IMR-90 (cell line): ENCODE results near the gene RDH13. TPM values are rescaled to one million over a fixed set of nuclear protein-coding genes. Genes with fewer than 3 reads are reported as not detected.
"Not testable (repeated sequence)": the region's sequence is repeated elsewhere in the genome, so short reads cannot be mapped to it uniquely, and the experiment has no call there.

Source experiments
- ATAC-seq: fragments of 200-7000 bp; cut with Tn5 transposase; 2 replicates; pipeline ENCODE4 v1.9.1; 2020; ENCODE audit warnings: low read depth, mild to moderate bottlenecking, moderate library complexity
- BruUV-seq: library from RNA; stranded (reverse); fragments of 400-500 nt; replicated peaks from 2 replicates; lab custom pipeline; 2021; lab: Mats Ljungman, UMichigan
- CTCF ChIA-PET: fragments of 300-600 bp; formaldehyde crosslinking; extraction: SDS; loops from one replicate; lab custom pipeline; 2021; ENCODE audit warnings: antibody characterized with exemption; lab: Yijun Ruan, JAX
- POLR2A ChIA-PET: fragments of 300-600 bp; sonication (Branson Sonifier 250); formaldehyde crosslinking; loops from one replicate; lab custom pipeline; 2022; ENCODE audit warnings: antibody characterized with exemption; ENCODE audit not compliant: unreplicated experiment; lab: Charles Lee
- DNase-seq: peaks from one replicate; pipeline ENCODE4 v3.0.0; 2013
- H2AFZ ChIP-seq: replicated peaks from 2 replicates; pipeline ENCODE3; 2013; ENCODE audit warnings: low read length, mild to moderate bottlenecking; ENCODE audit not compliant: poor library complexity
- H2AK5ac ChIP-seq: 2 replicates; pipeline ENCODE4 v1.6.1; 2013; ENCODE audit warnings: low read depth, low read length, inconsistent platforms
- H2AK9ac ChIP-seq: replicated peaks from 2 replicates; pipeline ENCODE3; 2013; ENCODE audit warnings: mild to moderate bottlenecking, low read depth, low read length, moderate library complexity; ENCODE audit not compliant: poor library complexity
- H2BK120ac ChIP-seq: 2 replicates; pipeline ENCODE4 v1.6.1; 2013; ENCODE audit warnings: low read depth, low read length, inconsistent platforms
- H2BK15ac ChIP-seq: 3 replicates; pipeline ENCODE4 v1.6.1; 2013; ENCODE audit warnings: low read depth, low read length, inconsistent platforms
- H2BK20ac ChIP-seq: 2 replicates; pipeline ENCODE4 v1.6.1; 2013; ENCODE audit warnings: low read depth, mild to moderate bottlenecking, inconsistent platforms, low read length, moderate library complexity
- H2BK5ac ChIP-seq: 2 replicates; pipeline ENCODE4 v1.6.1; 2013; ENCODE audit warnings: mild to moderate bottlenecking, low read depth, low read length, inconsistent platforms; ENCODE audit not compliant: poor library complexity, severe bottlenecking
- H3K14ac ChIP-seq: replicated peaks from 2 replicates; pipeline ENCODE4 v1.6.1; 2013; ENCODE audit warnings: low read depth, low read length, inconsistent platforms
- H3K18ac ChIP-seq: 2 replicates; pipeline ENCODE4 v1.6.1; 2013; ENCODE audit warnings: low read depth, low read length, control low read depth
- H3K23ac ChIP-seq: 2 replicates; pipeline ENCODE4 v1.6.1; 2013; ENCODE audit warnings: low read depth, low read length, inconsistent platforms
- H3K27ac ChIP-seq: 2 replicates; pipeline ENCODE4 v1.5.1; 2013; ENCODE audit warnings: mild to moderate bottlenecking, control low read depth, low read length; ENCODE audit not compliant: insufficient read depth
- H3K27me3 ChIP-seq: 2 replicates; pipeline ENCODE4 v1.6.1; 2013; ENCODE audit warnings: low read length; ENCODE audit not compliant: control insufficient read depth, insufficient read depth
- H3K36me3 ChIP-seq: 2 replicates; pipeline ENCODE4 v1.6.1; 2013; ENCODE audit warnings: low read length, mixed read lengths; ENCODE audit not compliant: control insufficient read depth, insufficient read depth
- H3K4ac ChIP-seq: 2 replicates; pipeline ENCODE4 v1.6.1; 2013; ENCODE audit warnings: low read depth, low read length, inconsistent platforms
- H3K4me1 ChIP-seq: 2 replicates; pipeline ENCODE4 v1.6.1; 2013; ENCODE audit warnings: low read length, mixed read lengths; ENCODE audit not compliant: control insufficient read depth, insufficient read depth
- H3K4me2 ChIP-seq: 2 replicates; pipeline ENCODE4 v1.6.1; 2013; ENCODE audit warnings: low read depth, mild to moderate bottlenecking, control low read depth, low read length, moderate library complexity
- H3K4me3 ChIP-seq: 2 replicates; pipeline ENCODE4 v1.5.1; 2013; ENCODE audit warnings: low read depth, mild to moderate bottlenecking, control low read depth, low read length, moderate library complexity; ENCODE audit not compliant: insufficient read depth
- H3K56ac ChIP-seq: 2 replicates; pipeline ENCODE4 v1.6.1; 2013; ENCODE audit warnings: low read length, inconsistent platforms; ENCODE audit not compliant: insufficient read depth; ENCODE audit errors: extremely low read depth
- H3K79me1 ChIP-seq, 2 experiments: 2 replicates each; pipeline ENCODE4 v1.6.1; 2013; ENCODE audit warnings: low read length in 2 of 2, inconsistent platforms in 1 of 2, low read depth in 1 of 2
- H3K9ac ChIP-seq: 2 replicates; pipeline ENCODE4 v1.6.1; 2013; ENCODE audit warnings: low read depth, low read length, control low read depth
- H3K9me1 ChIP-seq: 2 replicates; pipeline ENCODE4 v1.6.1; 2013; ENCODE audit warnings: low read length, inconsistent platforms; ENCODE audit not compliant: insufficient read depth
- H3K9me3 ChIP-seq: 2 replicates; pipeline ENCODE4 v1.6.1; 2013; ENCODE audit warnings: low read length; ENCODE audit not compliant: control insufficient read depth, insufficient read depth
- H4K20me1 ChIP-seq: 2 replicates; pipeline ENCODE4 v1.6.1; 2013; ENCODE audit warnings: low read length, inconsistent platforms; ENCODE audit not compliant: insufficient read depth
- H4K5ac ChIP-seq: 2 replicates; pipeline ENCODE4 v1.6.1; 2013; ENCODE audit warnings: mild to moderate bottlenecking, low read depth, low read length, control low read depth
- H4K8ac ChIP-seq, 2 experiments: 2 replicates each; pipeline ENCODE4 v1.6.1; 2013; ENCODE audit warnings: low read depth in 2 of 2, low read length in 2 of 2, control low read depth in 1 of 2, inconsistent platforms in 1 of 2
- H4K91ac ChIP-seq: 2 replicates; pipeline ENCODE4 v1.6.1; 2013; ENCODE audit warnings: low read depth, low read length, inconsistent platforms; ENCODE audit not compliant: insufficient read depth
- WGBS, 2 experiments: methylation state at CpG; one replicate each; pipeline versions ENCODE4 v1.1.5 to v1.1.7; 2013; ENCODE audit warnings: missing lambda C conversion rate in 2 of 2; ENCODE audit not compliant: insufficient read length in 1 of 2; ENCODE audit errors: extremely low coverage in 2 of 2; 5-methylcytosine and 5-hydroxymethylcytosine counted together
- dilution Hi-C: fragments of 300-500 bp; cut with HindIII; formaldehyde crosslinking; loops from one replicate; pipeline ENCODE4 v1.14.3; 2018; ENCODE audit warnings: low sequenced_read_pairs; ENCODE audit not compliant: unreplicated experiment
- in situ Hi-C: fragments of 300-500 bp; cut with MboI; formaldehyde crosslinking; loops from 3 replicates; pipeline ENCODE4 v1.14.3; 2019; ENCODE audit warnings: low sequenced_read_pairs, inconsistent platforms, mixed read lengths
- intact Hi-C: fragments of 100-400 bp; cut with micrococcal nuclease; formaldehyde crosslinking; loops from 2 replicates; pipeline ENCODE4 v1.10.0; 2022
- polyA plus RNA-seq, 3 experiments: library from polyadenylated mRNA; depleted of rRNA; stranded (reverse); fragments of >200 nt; gene quantifications; 2 replicates each; pipeline ENCODE4 v1.2.3, GENCODE V29; 2012; ENCODE audit warnings: low replicate concordance in 1 of 3
- total RNA-seq: library from RNA; depleted of rRNA; stranded (reverse); fragments of >200 nt; gene quantifications from 2 replicates; pipeline ENCODE4 v1.2.3, GENCODE V29; 2012

Gene RDH13
- total and polyA plus RNA-seq, 2 of the 4 experiments (the other 2 are of a cell fraction) = 7.5 to 7.8 TPM

DNA sequence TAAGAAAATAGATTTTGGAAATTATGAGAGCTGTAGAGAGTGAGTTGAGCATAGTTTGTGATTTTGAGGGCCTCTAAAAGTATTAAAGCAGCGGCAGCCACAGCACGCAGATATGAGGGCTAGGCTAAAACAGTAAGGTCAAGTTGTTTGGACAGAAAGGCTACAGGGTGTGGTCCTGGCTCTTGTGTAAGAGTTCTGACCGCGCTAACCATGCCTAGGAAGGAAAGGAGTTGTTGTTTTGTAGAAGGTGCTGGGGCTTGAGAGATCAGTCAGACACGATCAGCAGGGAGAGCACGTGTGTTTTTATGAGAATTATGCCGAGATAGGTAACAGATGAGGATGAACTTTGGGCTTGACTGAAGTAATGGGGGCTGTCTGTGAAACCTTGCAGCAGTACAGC lies 54.2 kb downstream of the RDH13 start:
- intact Hi-C loops, H4K91ac ChIP-seq, H2BK5ac ChIP-seq, CTCF ChIA-PET, in situ Hi-C loops, H3K9ac ChIP-seq, H3K56ac ChIP-seq, H2BK20ac ChIP-seq, H3K14ac ChIP-seq, H2AK5ac ChIP-seq, H4K5ac ChIP-seq, dilution Hi-C loops, H2BK15ac ChIP-seq, H3K23ac ChIP-seq, ATAC-seq, H2AFZ ChIP-seq, H3K36me3 ChIP-seq, H3K4me2 ChIP-seq, H4K20me1 ChIP-seq, H3K4me3 ChIP-seq, H3K4me1 ChIP-seq, H3K27me3 ChIP-seq, DNase-seq, H3K27ac ChIP-seq, H3K9me1 ChIP-seq, POLR2A ChIA-PET, H3K4ac ChIP-seq, H2AK9ac ChIP-seq, H2BK120ac ChIP-seq, H3K18ac ChIP-seq, H4K8ac ChIP-seq, H3K79me1 ChIP-seq, H3K9me3 ChIP-seq, BruUV-seq: not testable (repeated sequence)
- WGBS, 2 experiments = 14% methylated on average over 4 of the region's 7 CpGs; no CpG with 5 or more reads in 1 of the 2 experiments

DNA sequence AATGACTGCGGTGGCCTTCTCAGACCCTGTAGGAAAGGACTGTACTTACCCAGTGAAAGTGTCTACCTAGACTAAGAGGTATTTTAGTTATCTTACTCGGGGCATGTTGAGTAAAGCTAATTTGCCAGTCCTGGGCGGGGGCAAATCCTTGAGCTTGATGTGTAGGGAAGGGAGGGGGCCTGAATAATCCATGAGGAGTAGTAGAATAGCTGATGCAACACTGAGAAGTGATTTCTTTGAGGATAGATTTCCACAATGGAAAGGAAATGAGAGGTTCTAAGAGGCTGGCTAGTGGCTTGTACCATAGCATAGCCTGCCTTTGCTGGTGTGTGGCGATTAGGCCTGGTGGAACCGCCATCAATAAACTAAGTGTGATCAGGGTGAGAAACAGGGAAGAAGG lies 54.8 kb downstream of the RDH13 start:
- BruUV-seq, in situ Hi-C loops: not testable (repeated sequence)

More for the DNA sequence above, 54.8 kb downstream of the RDH13 start:
- H3K9me1 ChIP-seq, H4K5ac ChIP-seq, H2AFZ ChIP-seq, dilution Hi-C loops, POLR2A ChIA-PET, H3K9ac ChIP-seq, H2BK5ac ChIP-seq, H2BK120ac ChIP-seq, H3K23ac ChIP-seq, intact Hi-C loops, H3K18ac ChIP-seq, H3K4me2 ChIP-seq, H2BK20ac ChIP-seq, H3K56ac ChIP-seq, H4K20me1 ChIP-seq, DNase-seq, H3K9me3 ChIP-seq, H3K27ac ChIP-seq, H2AK9ac ChIP-seq, H3K27me3 ChIP-seq, ATAC-seq, H3K4me3 ChIP-seq, H3K4me1 ChIP-seq, H3K36me3 ChIP-seq, H4K91ac ChIP-seq, H2AK5ac ChIP-seq, H3K14ac ChIP-seq, H3K4ac ChIP-seq, H2BK15ac ChIP-seq, CTCF ChIA-PET, H4K8ac ChIP-seq, H3K79me1 ChIP-seq: not testable (repeated sequence)
- WGBS, 2 experiments = no CpG with 5 or more reads among the region's 5 CpGs
